Measurements from ENCODE around the gene ZFHX2. TPM values are rescaled to one million over a fixed set of nuclear protein-coding genes. Genes with fewer than 3 reads are reported as not detected.

The ZFHX2 gene
- total and polyA plus RNA-seq, 2 of the 4 experiments (the other 2 are of a cell fraction), result 0.18 to 0.53 TPM

DNA sequence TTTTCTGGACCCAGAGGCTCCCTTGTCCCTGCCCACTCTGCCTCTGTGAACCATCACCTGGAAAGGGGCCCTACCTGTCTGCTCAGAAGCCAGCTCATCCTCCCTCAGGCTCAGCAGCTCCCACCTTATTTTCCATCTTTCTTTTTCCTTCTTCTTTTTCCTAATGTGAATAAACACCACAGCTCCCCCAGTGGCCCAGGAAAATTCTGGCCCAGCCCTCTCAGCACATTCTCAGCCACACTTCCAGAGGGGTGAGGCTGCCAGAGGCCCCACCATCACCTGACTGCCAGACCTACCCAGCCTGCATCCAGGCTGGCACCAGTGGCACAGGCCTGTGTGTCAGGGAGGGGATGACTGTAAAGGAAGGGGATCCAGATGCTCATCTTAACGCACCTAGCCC lies 23.0 kb downstream of the ZFHX2 start:
- Histone ChIP-seq H3K27me3 (ENCODE audit: control insufficient read depth, insufficient read depth, low read length) (no peaks in the 10 kb centered on the region), H3K56ac (ENCODE audit: extremely low read depth, insufficient read depth, low read length) (no peak overlapping the region), H3K9ac (ENCODE audit: low read depth, low read length) (no peak overlapping the region), H3K9me1 (ENCODE audit: insufficient read depth, low read length) (no peaks in the 10 kb centered on the region), H3K79me1 (ENCODE audit: low read depth in 1 of 2, low read length in 2 of 2) (no peaks in the 10 kb centered on the region), H3K4me1 (ENCODE audit: control insufficient read depth, insufficient read depth, low read length) (no peaks in the 10 kb centered on the region), H4K8ac (ENCODE audit: low read depth in 2 of 2, low read length in 2 of 2) (no peak overlapping the region), H3K4me3 (ENCODE audit: insufficient read depth, low read depth, low read length) (no peak overlapping the region), H3K4ac (ENCODE audit: low read depth, low read length) (no peak overlapping the region), H3K27ac (ENCODE audit: insufficient read depth, low read length) (no peak overlapping the region), H3K4me2 (ENCODE audit: low read depth, low read length) (no peak overlapping the region), H3K18ac (ENCODE audit: low read depth, low read length) (no peak overlapping the region), H3K9me3 (ENCODE audit: control insufficient read depth, insufficient read depth, low read length) (no peaks in the 10 kb centered on the region), H3K36me3 (ENCODE audit: control insufficient read depth, insufficient read depth, low read length) (no peaks in the 10 kb centered on the region), H3K23ac (ENCODE audit: low read depth, low read length) (no peak overlapping the region), H2BK15ac (ENCODE audit: low read depth, low read length) (no peak overlapping the region), H2AK9ac (replicated peaks; ENCODE audit: low read depth, low read length, poor library complexity) (no peak overlapping the region), H2BK5ac (ENCODE audit: low read depth, low read length, poor library complexity, severe bottlenecking) (no peak overlapping the region), H2AK5ac (ENCODE audit: low read depth, low read length) (no peak overlapping the region), H4K5ac (ENCODE audit: low read depth, low read length) (no peak overlapping the region), H3K14ac (replicated peaks; ENCODE audit: low read depth, low read length) (no peak overlapping the region), H2BK20ac (ENCODE audit: low read depth, low read length) (no peak overlapping the region), H4K20me1 (ENCODE audit: insufficient read depth, low read length) (no peaks in the 10 kb centered on the region), H2AFZ (replicated peaks; ENCODE audit: low read length, poor library complexity) (no peak overlapping the region), H2BK120ac (ENCODE audit: low read depth, low read length) (no peak overlapping the region), H4K91ac (ENCODE audit: insufficient read depth, low read depth, low read length) (no peak overlapping the region)
- ATAC-seq (ENCODE audit: low read depth) (no peak), DNase-seq (no peak)
- intact Hi-C loops (cut with micrococcal nuclease) (no loop called here), in situ Hi-C loops (cut with MboI; ENCODE audit: low sequenced_read_pairs) (no loop called here), dilution Hi-C loops (cut with HindIII; ENCODE audit: low sequenced_read_pairs, unreplicated experiment) (no loop called here)
- WGBS, 2 experiments (ENCODE audit: extremely low coverage in 2 of 2, insufficient read length in 1 of 2), result 20% methylated on average over 1 of the region's 1 CpG; no CpG with 5 or more reads in 1 of the 2 experiments
- no TSS peak for BruUV-seq (replicated peaks)
- ChIA-PET CTCF (interaction anchor here (1.2 kb wide), 1 partner anchor 19 kb away, joined by 3 read pairs; no protein-coding TSS in a partner anchor), POLR2A (ENCODE audit: unreplicated experiment) (no interaction called here)
- TF ChIP-seq RFX5 (IDR thresholded peaks at IDR 0.05; ENCODE audit: low read depth, low read length), result no peak
- no peak for TF ChIP-seq BHLHE40 (IDR thresholded peaks at IDR 0.05; ENCODE audit: low read depth, low read length)
- TF ChIP-seq, protein P1, sequence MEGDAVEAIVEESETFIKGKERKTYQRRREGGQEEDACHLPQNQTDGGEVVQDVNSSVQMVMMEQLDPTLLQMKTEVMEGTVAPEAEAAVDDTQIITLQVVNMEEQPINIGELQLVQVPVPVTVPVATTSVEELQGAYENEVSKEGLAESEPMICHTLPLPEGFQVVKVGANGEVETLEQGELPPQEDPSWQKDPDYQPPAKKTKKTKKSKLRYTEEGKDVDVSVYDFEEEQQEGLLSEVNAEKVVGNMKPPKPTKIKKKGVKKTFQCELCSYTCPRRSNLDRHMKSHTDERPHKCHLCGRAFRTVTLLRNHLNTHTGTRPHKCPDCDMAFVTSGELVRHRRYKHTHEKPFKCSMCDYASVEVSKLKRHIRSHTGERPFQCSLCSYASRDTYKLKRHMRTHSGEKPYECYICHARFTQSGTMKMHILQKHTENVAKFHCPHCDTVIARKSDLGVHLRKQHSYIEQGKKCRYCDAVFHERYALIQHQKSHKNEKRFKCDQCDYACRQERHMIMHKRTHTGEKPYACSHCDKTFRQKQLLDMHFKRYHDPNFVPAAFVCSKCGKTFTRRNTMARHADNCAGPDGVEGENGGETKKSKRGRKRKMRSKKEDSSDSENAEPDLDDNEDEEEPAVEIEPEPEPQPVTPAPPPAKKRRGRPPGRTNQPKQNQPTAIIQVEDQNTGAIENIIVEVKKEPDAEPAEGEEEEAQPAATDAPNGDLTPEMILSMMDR (conservative IDR thresholded peaks at IDR 0.05; ENCODE audit: low read depth, low read length), result 0 out of 2 replicates have a peak, but pooled peaks have one; percentile 13
- TF ChIP-seq MAFK (IDR thresholded peaks at IDR 0.05; ENCODE audit: low read depth, low read length), result no peak
- TF ChIP-seq CEBPB (IDR thresholded peaks at IDR 0.05; ENCODE audit: low read depth, low read length), result no peak
- TF ChIP-seq, protein P2, sequence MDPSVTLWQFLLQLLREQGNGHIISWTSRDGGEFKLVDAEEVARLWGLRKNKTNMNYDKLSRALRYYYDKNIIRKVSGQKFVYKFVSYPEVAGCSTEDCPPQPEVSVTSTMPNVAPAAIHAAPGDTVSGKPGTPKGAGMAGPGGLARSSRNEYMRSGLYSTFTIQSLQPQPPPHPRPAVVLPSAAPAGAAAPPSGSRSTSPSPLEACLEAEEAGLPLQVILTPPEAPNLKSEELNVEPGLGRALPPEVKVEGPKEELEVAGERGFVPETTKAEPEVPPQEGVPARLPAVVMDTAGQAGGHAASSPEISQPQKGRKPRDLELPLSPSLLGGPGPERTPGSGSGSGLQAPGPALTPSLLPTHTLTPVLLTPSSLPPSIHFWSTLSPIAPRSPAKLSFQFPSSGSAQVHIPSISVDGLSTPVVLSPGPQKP (IDR thresholded peaks at IDR 0.05; ENCODE audit: borderline replicate concordance, low read depth, low read length), result no peak
- TF ChIP-seq MAZ (IDR thresholded peaks at IDR 0.05; ENCODE audit: borderline replicate concordance, low read depth, low read length), result no peak
